Mammary microvascular endothelial cell (primary cell): ENCODE data around the gene UACA. TPM values are rescaled to one million over a fixed set of nuclear protein-coding genes. Genes with fewer than 3 reads are reported as not detected.

Experiments used
- total RNA-seq: library from RNA; depleted of rRNA; stranded (reverse); fragments of >200 nt; gene quantifications from 2 replicates; pipeline ENCODE4 v1.2.3, GENCODE V29; 2015

UACA gene, protein sequence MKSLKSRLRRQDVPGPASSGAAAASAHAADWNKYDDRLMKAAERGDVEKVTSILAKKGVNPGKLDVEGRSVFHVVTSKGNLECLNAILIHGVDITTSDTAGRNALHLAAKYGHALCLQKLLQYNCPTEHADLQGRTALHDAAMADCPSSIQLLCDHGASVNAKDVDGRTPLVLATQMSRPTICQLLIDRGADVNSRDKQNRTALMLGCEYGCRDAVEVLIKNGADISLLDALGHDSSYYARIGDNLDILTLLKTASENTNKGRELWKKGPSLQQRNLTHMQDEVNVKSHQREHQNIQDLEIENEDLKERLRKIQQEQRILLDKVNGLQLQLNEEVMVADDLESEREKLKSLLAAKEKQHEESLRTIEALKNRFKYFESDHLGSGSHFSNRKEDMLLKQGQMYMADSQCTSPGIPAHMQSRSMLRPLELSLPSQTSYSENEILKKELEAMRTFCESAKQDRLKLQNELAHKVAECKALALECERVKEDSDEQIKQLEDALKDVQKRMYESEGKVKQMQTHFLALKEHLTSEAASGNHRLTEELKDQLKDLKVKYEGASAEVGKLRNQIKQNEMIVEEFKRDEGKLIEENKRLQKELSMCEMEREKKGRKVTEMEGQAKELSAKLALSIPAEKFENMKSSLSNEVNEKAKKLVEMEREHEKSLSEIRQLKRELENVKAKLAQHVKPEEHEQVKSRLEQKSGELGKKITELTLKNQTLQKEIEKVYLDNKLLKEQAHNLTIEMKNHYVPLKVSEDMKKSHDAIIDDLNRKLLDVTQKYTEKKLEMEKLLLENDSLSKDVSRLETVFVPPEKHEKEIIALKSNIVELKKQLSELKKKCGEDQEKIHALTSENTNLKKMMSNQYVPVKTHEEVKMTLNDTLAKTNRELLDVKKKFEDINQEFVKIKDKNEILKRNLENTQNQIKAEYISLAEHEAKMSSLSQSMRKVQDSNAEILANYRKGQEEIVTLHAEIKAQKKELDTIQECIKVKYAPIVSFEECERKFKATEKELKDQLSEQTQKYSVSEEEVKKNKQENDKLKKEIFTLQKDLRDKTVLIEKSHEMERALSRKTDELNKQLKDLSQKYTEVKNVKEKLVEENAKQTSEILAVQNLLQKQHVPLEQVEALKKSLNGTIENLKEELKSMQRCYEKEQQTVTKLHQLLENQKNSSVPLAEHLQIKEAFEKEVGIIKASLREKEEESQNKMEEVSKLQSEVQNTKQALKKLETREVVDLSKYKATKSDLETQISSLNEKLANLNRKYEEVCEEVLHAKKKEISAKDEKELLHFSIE (N-terminal part only)
- 71.3 and 77.0 TPM in 2 replicates for total RNA-seq

DNA sequence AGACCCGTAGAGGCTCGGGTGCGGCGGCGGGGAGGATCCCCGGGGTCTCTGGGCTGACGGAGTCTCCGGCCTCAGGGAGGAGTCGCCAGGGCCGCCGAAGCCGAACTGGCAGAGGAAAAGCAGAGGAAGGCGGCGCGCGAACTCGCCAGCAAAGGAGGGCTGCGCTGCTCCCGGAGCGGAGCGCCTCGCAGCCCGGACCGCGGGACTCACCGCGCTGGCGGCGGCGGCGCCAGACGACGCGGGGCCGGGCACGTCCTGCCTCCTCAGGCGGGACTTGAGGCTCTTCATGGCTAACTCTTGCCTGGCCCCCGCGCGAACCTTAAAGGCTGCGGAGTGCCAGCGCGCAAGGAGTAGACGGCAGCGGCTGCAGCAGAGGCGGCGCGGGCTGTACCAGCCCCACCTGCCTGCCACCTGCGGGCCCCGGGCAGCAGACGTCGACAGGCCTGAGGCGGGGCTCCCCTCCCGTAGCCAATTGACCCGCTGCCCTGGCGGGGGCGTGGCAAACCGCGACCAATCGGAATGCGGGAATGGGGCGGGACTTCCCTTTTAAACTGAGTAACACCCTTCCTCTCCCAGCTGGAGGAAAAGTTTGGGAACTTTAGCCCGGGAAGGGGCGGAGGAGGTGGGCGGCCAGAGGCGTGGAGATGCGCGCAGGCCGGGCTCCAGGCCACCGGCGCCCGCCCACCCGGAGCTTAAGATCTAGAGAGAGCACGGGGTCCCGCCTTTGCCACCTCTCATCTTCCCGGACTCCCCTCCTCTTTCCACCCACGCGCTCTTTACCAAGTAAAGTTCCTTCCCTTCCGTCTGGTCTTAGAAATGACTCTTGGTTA lies at the start of gene UACA:
Gene UACA, minus strand, starts transcription at position 439 of the 830 bp plus-strand sequence. Its CDS starts 151 bp downstream, at position 288.

Other genes starting within 250 kb of the UACA start
- 27.2 and 32.3 TPM in 2 replicates for gene LARP6, start 90.6 kb upstream of the UACA start, total RNA-seq
- 4.5 and 5.8 TPM in 2 replicates for gene THAP10, start 128.9 kb upstream of the UACA start, total RNA-seq
- gene LRRC49, start 129.3 kb upstream of the UACA start, total RNA-seq = 6.4 and 10.1 TPM in 2 replicates